ENCODE results near the gene DUSP10.

DUSP10 gene

DNA sequence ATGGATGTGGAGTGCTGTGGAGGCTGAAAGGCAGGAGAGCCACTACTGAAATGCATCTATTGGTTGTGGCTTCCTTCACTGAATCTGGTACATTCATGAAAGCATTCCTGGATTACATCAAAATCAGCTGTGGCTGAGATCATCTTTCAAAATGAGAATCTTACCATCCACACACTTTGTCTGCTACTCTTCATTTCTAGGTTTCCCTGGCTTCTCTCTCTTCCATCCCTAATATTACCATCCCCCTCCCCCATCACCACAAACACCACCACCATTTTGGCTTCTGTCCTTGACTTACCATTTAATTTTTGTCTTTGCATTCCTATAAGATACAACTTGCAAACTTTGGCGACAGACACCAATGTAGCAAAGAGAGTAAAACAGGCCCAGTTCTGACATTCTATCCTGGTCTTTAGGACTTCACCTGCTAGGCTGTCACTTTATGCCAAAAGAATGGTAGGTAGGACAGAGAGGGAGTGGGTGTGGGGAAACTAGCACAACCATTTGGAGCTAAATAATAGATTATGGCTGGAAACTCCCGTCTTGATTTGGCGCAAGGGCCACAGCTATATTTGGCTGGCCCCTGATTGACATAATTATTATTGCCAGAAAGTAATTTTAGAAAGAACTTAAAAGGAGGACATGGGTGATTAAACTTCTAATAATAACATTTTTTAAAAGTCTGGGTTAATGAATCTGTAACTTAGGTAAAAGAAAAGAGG lies 15.1 kb upstream of the DUSP10 start:
- Histone ChIP-seq H3K36me3 (replicated peaks) (no peaks in the 10 kb centered on the region), H3K4me3 (ENCODE audit: low read depth, low read length) (no peak overlapping the region), H3K27me3 (replicated peaks) (no peaks in the 10 kb centered on the region), H3K27ac (no peak overlapping the region)
- TF ChIP-seq, protein P1, sequence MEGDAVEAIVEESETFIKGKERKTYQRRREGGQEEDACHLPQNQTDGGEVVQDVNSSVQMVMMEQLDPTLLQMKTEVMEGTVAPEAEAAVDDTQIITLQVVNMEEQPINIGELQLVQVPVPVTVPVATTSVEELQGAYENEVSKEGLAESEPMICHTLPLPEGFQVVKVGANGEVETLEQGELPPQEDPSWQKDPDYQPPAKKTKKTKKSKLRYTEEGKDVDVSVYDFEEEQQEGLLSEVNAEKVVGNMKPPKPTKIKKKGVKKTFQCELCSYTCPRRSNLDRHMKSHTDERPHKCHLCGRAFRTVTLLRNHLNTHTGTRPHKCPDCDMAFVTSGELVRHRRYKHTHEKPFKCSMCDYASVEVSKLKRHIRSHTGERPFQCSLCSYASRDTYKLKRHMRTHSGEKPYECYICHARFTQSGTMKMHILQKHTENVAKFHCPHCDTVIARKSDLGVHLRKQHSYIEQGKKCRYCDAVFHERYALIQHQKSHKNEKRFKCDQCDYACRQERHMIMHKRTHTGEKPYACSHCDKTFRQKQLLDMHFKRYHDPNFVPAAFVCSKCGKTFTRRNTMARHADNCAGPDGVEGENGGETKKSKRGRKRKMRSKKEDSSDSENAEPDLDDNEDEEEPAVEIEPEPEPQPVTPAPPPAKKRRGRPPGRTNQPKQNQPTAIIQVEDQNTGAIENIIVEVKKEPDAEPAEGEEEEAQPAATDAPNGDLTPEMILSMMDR (IDR thresholded peaks at IDR 0.05; ENCODE audit: low read depth, low read length, missing control alignments), result no peak
- in situ Hi-C loops (cut with HindIII; ENCODE audit: low pct_ligation_motif_present, low sequenced_read_pairs), result no loop called here
- no peak for DNase-seq

DNA sequence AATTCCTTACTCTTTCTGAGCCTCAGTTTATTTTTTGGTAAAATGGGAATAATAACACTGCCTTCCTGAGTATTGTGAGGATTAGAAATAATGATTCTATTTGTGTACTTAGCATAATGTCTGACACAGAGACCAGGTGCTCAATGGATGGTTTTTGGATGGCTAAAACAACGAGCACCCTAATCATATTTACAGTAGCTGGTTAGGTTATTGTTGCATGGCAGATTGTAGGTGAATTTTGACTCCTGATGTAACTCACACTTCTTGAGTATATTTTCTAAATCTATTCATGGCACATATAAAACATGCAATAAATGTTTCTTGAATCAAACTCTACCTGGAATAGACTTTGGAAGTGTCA lies 11.9 kb upstream of the DUSP10 start:
- H3K27me3 ChIP-seq (replicated peaks), result no peaks in the 10 kb centered on the region
- no peak overlapping the region for H3K4me3 ChIP-seq (ENCODE audit: low read depth, low read length)
- TF ChIP-seq, protein P1 (IDR thresholded peaks at IDR 0.05; ENCODE audit: low read depth, low read length, missing control alignments), result no peak
- DNase-seq, result no peak
- no peaks in the 10 kb centered on the region for H3K36me3 ChIP-seq (replicated peaks)
- in situ Hi-C loops (cut with HindIII; ENCODE audit: low pct_ligation_motif_present, low sequenced_read_pairs), result no loop called here
- H3K27ac ChIP-seq, result no peak overlapping the region

DNA sequence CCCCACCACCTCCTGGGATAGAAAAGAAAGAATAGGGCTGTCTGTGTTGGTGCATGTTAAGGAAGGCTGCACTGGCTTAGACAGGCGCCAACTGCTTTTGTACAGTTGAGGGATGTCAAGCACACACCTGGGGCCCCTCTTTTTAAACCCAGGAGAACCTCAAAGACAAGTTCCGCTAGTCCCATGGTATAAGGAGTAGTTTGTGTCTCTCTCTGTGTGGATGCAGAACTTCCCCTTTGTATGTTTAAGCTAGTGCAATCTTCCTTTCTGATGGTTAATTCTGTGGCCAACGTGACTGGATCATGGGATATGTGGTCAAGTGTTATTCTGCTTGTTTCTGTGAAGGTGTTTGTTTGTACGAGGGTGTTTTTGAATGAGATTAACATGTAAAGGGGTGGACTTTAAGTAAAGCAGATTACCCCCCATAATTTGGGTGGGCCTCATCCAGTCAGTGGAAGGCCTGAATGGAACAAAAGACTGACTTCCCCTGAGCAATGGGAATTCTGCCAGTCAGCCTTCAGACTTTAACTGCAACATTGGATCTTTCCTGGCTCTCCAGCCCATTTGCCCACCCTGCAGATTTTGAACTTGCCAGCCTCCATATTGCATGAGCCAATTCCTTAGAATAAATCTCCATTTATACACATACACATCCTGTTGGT lies 9.5 kb upstream of the DUSP10 start:
- no peaks in the 10 kb centered on the region for H3K27me3 ChIP-seq (replicated peaks)
- no peaks in the 10 kb centered on the region for H3K36me3 ChIP-seq (replicated peaks)
- in situ Hi-C loops (cut with HindIII; ENCODE audit: low pct_ligation_motif_present, low sequenced_read_pairs), result no loop called here
- H3K27ac ChIP-seq, result no peak overlapping the region
- H3K4me3 ChIP-seq (ENCODE audit: low read depth, low read length), result no peak overlapping the region
- TF ChIP-seq, protein P1 (IDR thresholded peaks at IDR 0.05; ENCODE audit: low read depth, low read length, missing control alignments), result no peak
- DNase-seq, result no peak

DNA sequence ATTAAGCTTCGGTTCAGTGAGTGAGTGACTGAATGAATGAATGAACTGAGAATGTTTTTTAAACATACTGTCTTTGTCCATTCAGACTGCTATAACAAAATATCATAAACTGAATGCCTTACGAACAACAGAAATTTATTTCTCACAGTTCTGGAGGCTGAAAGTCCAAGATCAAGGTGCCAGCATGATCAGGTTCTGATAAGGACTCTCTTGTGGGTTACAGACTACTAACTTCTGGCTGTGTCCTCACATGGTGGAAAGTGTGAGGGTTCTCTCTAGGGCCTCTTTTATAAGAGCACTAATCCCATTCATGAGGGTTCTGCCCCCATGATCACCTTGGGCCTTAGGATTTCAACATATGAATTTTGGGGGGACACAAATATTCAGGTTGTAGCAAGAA lies 7.1 kb upstream of the DUSP10 start:
- no peaks in the 10 kb centered on the region for H3K27me3 ChIP-seq (replicated peaks)
- no peak for DNase-seq
- in situ Hi-C loops (cut with HindIII; ENCODE audit: low pct_ligation_motif_present, low sequenced_read_pairs), result no loop called here
- TF ChIP-seq, protein P1 (IDR thresholded peaks at IDR 0.05; ENCODE audit: low read depth, low read length, missing control alignments), result no peak
- H3K27ac ChIP-seq, result no peak overlapping the region
- H3K36me3 ChIP-seq (replicated peaks), result no peaks in the 10 kb centered on the region
- H3K4me3 ChIP-seq (ENCODE audit: low read depth, low read length), result no peak overlapping the region

DNA sequence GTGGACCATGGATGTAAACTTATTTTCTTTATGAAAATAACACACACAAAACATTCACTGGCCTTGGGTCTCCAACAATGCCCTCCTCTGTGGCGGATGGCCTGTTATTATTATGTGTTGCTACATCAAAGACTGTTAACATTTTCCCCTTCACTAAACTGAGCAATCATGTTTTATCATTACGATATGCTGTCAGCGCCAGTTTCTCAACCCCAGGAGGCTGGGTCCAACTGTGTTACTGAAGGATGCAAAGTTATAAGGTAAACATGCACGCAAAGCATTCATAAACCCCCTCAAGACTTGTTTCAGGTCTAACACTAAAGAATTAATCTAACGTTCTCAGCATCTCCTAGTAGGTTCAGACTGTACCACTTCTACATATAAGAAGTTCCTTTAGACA lies 6.0 kb upstream of the DUSP10 start:
- no peak overlapping the region for H3K27ac ChIP-seq
- in situ Hi-C loops (cut with HindIII; ENCODE audit: low pct_ligation_motif_present, low sequenced_read_pairs), result no loop called here
- no peak for DNase-seq
- TF ChIP-seq, protein P1 (IDR thresholded peaks at IDR 0.05; ENCODE audit: low read depth, low read length, missing control alignments), result no peak
- H3K27me3 ChIP-seq (replicated peaks), result no peaks in the 10 kb centered on the region
- no peak overlapping the region for H3K4me3 ChIP-seq (ENCODE audit: low read depth, low read length)
- no peaks in the 10 kb centered on the region for H3K36me3 ChIP-seq (replicated peaks)
